ENCODE data around the gene SLC41A3. TPM values are rescaled to one million over a fixed set of nuclear protein-coding genes. Genes with fewer than 3 reads are reported as not detected.
A peak's percentile ranks its signal among the peaks of the same experiment; 100 is the strongest.

Gene SLC41A3
- total RNA-seq (55.1 and 68.0 TPM in 2 replicates), polyA plus RNA-seq (33.4 and 33.9 TPM in 2 replicates)

- H3K4me3 ChIP-seq, result peak within 1 kb of the TSS; percentile 79
- DNase-seq (ENCODE audit: low read depth in 1 of 2, low spot score in 1 of 2), result peak; percentile 87 to 92
- TF ChIP-seq, protein P1, sequence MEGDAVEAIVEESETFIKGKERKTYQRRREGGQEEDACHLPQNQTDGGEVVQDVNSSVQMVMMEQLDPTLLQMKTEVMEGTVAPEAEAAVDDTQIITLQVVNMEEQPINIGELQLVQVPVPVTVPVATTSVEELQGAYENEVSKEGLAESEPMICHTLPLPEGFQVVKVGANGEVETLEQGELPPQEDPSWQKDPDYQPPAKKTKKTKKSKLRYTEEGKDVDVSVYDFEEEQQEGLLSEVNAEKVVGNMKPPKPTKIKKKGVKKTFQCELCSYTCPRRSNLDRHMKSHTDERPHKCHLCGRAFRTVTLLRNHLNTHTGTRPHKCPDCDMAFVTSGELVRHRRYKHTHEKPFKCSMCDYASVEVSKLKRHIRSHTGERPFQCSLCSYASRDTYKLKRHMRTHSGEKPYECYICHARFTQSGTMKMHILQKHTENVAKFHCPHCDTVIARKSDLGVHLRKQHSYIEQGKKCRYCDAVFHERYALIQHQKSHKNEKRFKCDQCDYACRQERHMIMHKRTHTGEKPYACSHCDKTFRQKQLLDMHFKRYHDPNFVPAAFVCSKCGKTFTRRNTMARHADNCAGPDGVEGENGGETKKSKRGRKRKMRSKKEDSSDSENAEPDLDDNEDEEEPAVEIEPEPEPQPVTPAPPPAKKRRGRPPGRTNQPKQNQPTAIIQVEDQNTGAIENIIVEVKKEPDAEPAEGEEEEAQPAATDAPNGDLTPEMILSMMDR (IDR thresholded peaks at IDR 0.05; ENCODE audit: low read depth, low read length), result peak; percentile 60
- H3K9me3 ChIP-seq (ENCODE audit: low read depth), result no peaks in the 10 kb centered on the region
- peak within 1 kb of the TSS; percentile 89 for H3K27ac ChIP-seq
- H3K4me1 ChIP-seq (ENCODE audit: low read depth), result no peaks in the 10 kb centered on the region
- H3K36me3 ChIP-seq, result no peaks in the 10 kb centered on the region
- H3K27me3 ChIP-seq, result no peaks in the 10 kb centered on the region
These were observed at the start of gene SLC41A3 for GRCh38 chr3:126083913-126084767. SLC41A3 (minus strand) TSS chr3:126084124; CDS start chr3:126068219, 15,905 bp downstream.

DNA sequence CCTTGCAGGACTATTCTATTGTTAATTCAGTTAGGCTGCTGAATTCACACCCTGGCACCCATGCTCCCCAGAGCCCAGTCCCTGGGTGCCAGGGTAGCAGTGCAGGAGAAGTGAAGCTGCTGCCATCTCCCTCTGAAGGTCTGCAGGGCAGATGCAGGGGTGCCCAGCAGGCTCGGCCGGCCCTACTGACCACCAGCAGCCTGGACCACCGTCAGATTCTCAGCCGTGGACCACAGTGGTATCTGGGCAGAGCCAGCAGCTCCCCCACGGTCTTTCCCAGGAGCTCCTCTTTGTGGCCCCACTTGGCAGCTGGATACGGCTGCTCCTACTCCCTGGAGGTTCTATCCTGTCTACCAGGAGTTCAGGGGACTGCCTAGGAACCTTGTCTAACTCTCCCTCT lies 49.7 kb upstream of the SLC41A3 start:
- TF ChIP-seq, protein P1 (IDR thresholded peaks at IDR 0.05; ENCODE audit: low read depth, low read length), result no peak
- DNase-seq (ENCODE audit: low read depth in 1 of 2, low spot score in 1 of 2), result no peak
- no peaks in the 10 kb centered on the region for H3K27me3 ChIP-seq
- no peaks in the 10 kb centered on the region for H3K4me1 ChIP-seq (ENCODE audit: low read depth)
- H3K4me3 ChIP-seq, result no peak overlapping the region
- H3K27ac ChIP-seq, result no peak overlapping the region
- no peaks in the 10 kb centered on the region for H3K9me3 ChIP-seq (ENCODE audit: low read depth)
- no peaks in the 10 kb centered on the region for H3K36me3 ChIP-seq

DNA sequence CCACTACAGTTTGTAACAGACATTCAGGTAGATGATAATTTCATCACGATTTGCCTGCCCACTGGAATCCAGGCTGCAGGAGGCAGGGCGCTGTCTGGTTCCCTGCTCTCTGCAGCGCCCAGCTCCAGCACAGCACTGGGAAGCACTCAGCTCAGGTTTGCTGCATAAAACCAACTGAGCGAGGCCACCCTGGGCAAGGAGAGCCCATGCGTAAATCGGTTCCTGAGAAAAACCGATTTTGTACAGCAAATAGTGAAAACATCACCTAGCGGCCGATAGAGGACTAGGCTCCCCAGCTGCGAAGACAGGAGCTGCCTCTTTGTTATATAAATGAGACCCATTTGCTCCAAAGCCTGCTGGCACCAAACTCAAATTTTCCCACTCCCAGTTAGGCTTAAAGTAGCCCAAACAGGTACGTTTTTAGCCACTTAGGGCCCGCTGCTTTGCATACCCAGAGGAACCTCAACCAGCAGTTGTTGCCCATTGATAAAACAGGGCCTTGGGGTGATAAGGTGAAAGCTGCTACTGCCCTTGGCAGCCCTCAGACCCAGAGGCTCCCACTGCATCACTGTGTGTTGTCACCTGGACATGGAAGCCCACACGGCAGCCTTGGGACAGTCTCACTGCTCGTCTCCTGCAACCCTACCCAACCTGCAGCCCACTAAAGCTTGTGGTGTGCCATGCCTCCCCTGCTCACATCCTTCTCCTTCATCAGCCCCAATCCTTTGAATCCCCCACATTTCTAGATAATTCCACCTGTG lies 49.0 kb upstream of the SLC41A3 start:
- Histone ChIP-seq H3K36me3 (no peaks in the 10 kb centered on the region), H3K27ac (no peak overlapping the region), H3K4me1 (ENCODE audit: low read depth) (no peaks in the 10 kb centered on the region), H3K27me3 (no peaks in the 10 kb centered on the region), H3K4me3 (no peak overlapping the region), H3K9me3 (ENCODE audit: low read depth) (no peaks in the 10 kb centered on the region)
- TF ChIP-seq, protein P1 (IDR thresholded peaks at IDR 0.05; ENCODE audit: low read depth, low read length), result peak; percentile 56
- DNase-seq (ENCODE audit: low read depth in 1 of 2, low spot score in 1 of 2), result peak; percentile 23 to 33

DNA sequence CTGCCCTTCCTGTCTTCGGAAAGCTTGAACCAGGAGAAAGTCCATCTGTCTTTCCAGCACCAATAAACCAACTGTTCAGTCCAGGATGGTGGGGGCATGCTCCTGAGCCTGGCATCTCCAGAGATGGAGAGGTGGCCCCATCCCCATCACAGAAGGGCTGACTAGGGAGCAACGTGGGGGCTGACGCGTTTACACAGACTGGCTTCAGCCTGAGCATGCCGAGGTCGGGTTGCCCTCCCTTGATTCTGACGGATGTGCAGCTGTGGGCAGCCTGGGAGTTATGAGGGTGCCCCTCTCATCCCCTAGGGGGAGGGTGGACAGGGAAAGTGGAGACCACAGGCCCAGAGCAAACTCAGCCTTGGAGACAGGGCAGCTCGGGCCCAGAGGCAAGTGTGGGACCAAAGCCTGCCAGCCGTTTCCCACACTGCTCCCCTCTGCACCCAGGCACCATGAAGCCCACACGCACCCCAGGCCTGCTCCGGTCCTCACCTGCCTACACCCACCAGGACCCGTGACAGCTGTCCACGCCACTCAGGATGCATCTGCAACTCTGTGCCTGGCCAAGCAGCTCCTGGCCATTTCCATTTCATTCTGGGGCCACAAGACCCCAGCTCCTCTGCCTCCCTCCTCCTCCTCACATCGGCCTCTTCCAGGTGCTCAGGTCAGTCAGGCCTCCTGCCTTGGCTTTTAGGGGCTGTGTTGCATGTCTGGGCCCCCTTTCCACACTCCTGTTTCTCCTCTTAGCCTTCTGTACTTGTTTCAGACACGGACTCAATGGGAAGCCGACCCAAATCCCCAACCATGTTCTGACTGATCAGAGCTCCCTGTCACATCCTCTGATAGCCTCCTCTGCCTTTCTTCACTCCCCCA lies 48.2 kb upstream of the SLC41A3 start:
- H3K4me3 ChIP-seq, result no peak overlapping the region
- no peak overlapping the region for H3K27ac ChIP-seq
- H3K27me3 ChIP-seq, result no peaks in the 10 kb centered on the region
- DNase-seq (ENCODE audit: low read depth in 1 of 2, low spot score in 1 of 2), result no peak
- TF ChIP-seq, protein P1 (IDR thresholded peaks at IDR 0.05; ENCODE audit: low read depth, low read length), result no peak
- no peaks in the 10 kb centered on the region for H3K4me1 ChIP-seq (ENCODE audit: low read depth)
- H3K9me3 ChIP-seq (ENCODE audit: low read depth), result no peaks in the 10 kb centered on the region
- H3K36me3 ChIP-seq, result no peaks in the 10 kb centered on the region

Data from cardiac muscle cell (in vitro differentiated cells and primary cell).